Neural cell (in vitro differentiated cells): ENCODE data around the gene STPG4. TPM values are rescaled to one million over a fixed set of nuclear protein-coding genes. Genes with fewer than 3 reads are reported as not detected.

ENCODE experiments used
- H2AFZ ChIP-seq: fragments of 200-600, 300-800 bp; sonication (generic), shearing (Covaris generic); 2 replicates; pipeline ENCODE4 v1.6.0; 2014; ENCODE audit warnings: low read depth, mild to moderate bottlenecking, antibody characterized with exemption, low read length, moderate library complexity
- H3F3A ChIP-seq: fragments of 200-600 bp; shearing (Covaris generic); 2 replicates; pipeline ENCODE4 v1.6.1; 2016; ENCODE audit warnings: mild to moderate bottlenecking, moderate library complexity, mixed read lengths, antibody characterized with exemption, low read length; ENCODE audit not compliant: insufficient read depth, poor library complexity, severe bottlenecking
- H3K27ac ChIP-seq: fragments of 200-600, 300-800 bp; sonication (generic), shearing (Covaris generic); 2 replicates; pipeline ENCODE4 v1.5.1; 2014; ENCODE audit warnings: mild to moderate bottlenecking, low read length, moderate library complexity
- H3K27me3 ChIP-seq: fragments of 300-800, 200-600 bp; sonication (generic), shearing (Covaris generic); 2 replicates; pipeline ENCODE4 v1.6.0; 2014; ENCODE audit warnings: mild to moderate bottlenecking, low read depth, low read length, moderate library complexity; ENCODE audit not compliant: insufficient read depth
- H3K36me3 ChIP-seq: fragments of 300-800, 200-600 bp; sonication (generic), shearing (Covaris generic); 2 replicates; pipeline ENCODE4 v1.5.1; 2014; ENCODE audit warnings: mild to moderate bottlenecking, antibody characterized with exemption, low read length, moderate library complexity; ENCODE audit not compliant: insufficient read depth
- H3K4me2 ChIP-seq: fragments of 300-800, 200-600 bp; sonication (generic), shearing (Covaris generic); 2 replicates; pipeline ENCODE4 v1.6.0; 2014; ENCODE audit warnings: mild to moderate bottlenecking, low read length
- H3K4me3 ChIP-seq: fragments of 300-800, 200-600 bp; sonication (generic), shearing (Covaris generic); 2 replicates; pipeline ENCODE4 v1.5.1; 2014; ENCODE audit warnings: mild to moderate bottlenecking, low read length, moderate library complexity
- H3K79me2 ChIP-seq: fragments of 200-600 bp; shearing (Covaris generic); replicated peaks from 2 replicates; pipeline ENCODE4 v1.6.0; 2014; ENCODE audit warnings: mild to moderate bottlenecking, low read length, moderate library complexity; ENCODE audit not compliant: insufficient read depth
- H3K9ac ChIP-seq: fragments of 300-800, 200-600 bp; sonication (generic), shearing (Covaris generic); 2 replicates; pipeline ENCODE4 v1.6.1; 2016; ENCODE audit warnings: mild to moderate bottlenecking, low read length, mixed read lengths
- H3K9me2 ChIP-seq: fragments of 200-600 bp; shearing (Covaris generic); 2 replicates; pipeline ENCODE4 v1.6.1; 2016; ENCODE audit warnings: mild to moderate bottlenecking, low read length, mixed read lengths; ENCODE audit not compliant: insufficient read depth
- H3K9me3 ChIP-seq: fragments of 200-600, 300-800 bp; sonication (generic), shearing (Covaris generic); 2 replicates; pipeline ENCODE4 v1.6.1; 2016; ENCODE audit warnings: mild to moderate bottlenecking, mixed run types, low read length, moderate library complexity, mixed read lengths
- H4K20me1 ChIP-seq: fragments of 200-600 bp; shearing (Covaris generic); 2 replicates; pipeline ENCODE4 v1.6.1; 2016; ENCODE audit warnings: mild to moderate bottlenecking, mixed run types; ENCODE audit not compliant: insufficient read depth
- CTCF ChIP-seq: fragments of 450-650 bp; IDR thresholded peaks from 2 replicates; pipeline ENCODE4 v1.5.1; 2014; ENCODE audit warnings: antibody characterized with exemption, mild to moderate bottlenecking, moderate library complexity; ENCODE audit not compliant: poor library complexity, severe bottlenecking
- EP300 ChIP-seq: fragments of 450-650 bp; conservative IDR thresholded peaks from 2 replicates; pipeline ENCODE4 v1.6.1; 2014; ENCODE audit warnings: antibody characterized with exemption, mild to moderate bottlenecking, moderate library complexity; ENCODE audit not compliant: poor library complexity, severe bottlenecking
- EZH2 ChIP-seq: fragments of 200-600, 300-800 bp; shearing (Covaris generic), sonication (generic); IDR thresholded peaks from 2 replicates; pipeline ENCODE4 v1.6.1; 2014; ENCODE audit warnings: antibody characterized with exemption, low read length, borderline replicate concordance, mild to moderate bottlenecking; ENCODE audit not compliant: insufficient read depth, poor library complexity, severe bottlenecking
- MXI1 ChIP-seq: fragments of 450-650 bp; conservative IDR thresholded peaks from 2 replicates; pipeline ENCODE4 v1.6.1; 2014; ENCODE audit warnings: antibody characterized with exemption, mild to moderate bottlenecking; ENCODE audit not compliant: poor library complexity, severe bottlenecking
- POLR2AphosphoS5 ChIP-seq: IDR thresholded peaks from 2 replicates; pipeline ENCODE4 v1.6.1; 2012
- RAD21 ChIP-seq: fragments of 450-650 bp; conservative IDR thresholded peaks from 2 replicates; pipeline ENCODE4 v1.6.1; 2014; ENCODE audit warnings: antibody characterized with exemption, mild to moderate bottlenecking, moderate library complexity
- REST ChIP-seq: IDR thresholded peaks from 2 replicates; pipeline ENCODE4 v1.6.1; 2012; ENCODE audit warnings: borderline replicate concordance
- SMC3 ChIP-seq: fragments of 450-650 bp; conservative IDR thresholded peaks from 2 replicates; pipeline ENCODE4 v1.6.1; 2014; ENCODE audit warnings: antibody characterized with exemption, mild to moderate bottlenecking, moderate library complexity; ENCODE audit not compliant: poor library complexity
- TAF1 ChIP-seq: IDR thresholded peaks from 2 replicates; pipeline ENCODE4 v1.6.1; 2012; ENCODE audit warnings: low read depth
- polyA plus RNA-seq: library from polyadenylated mRNA; depleted of rRNA; stranded (reverse); fragments of >200 nt; gene quantifications from 2 replicates; pipeline ENCODE4 v1.2.3, GENCODE V29; 2014

The STPG4 gene
- polyA plus RNA-seq, 1 donor from 2014 or later, result not detected

GRCh38 chr2:47177043-47177565 lies 22.0 kb upstream of the STPG4 start:
- Histone ChIP-seq H4K20me1 (peaks cover 31% of the 10 kb centered on the region), H3K4me3 (peak overlapping the region; percentile 76), H3K9me2 (no peaks in the 10 kb centered on the region), H3K36me3 (no peaks in the 10 kb centered on the region), H3K9me3 (no peaks in the 10 kb centered on the region), H3K9ac (peak overlapping the region; percentile 99), H3K27ac (peak overlapping the region; percentile 99), H3K79me2 (peaks cover 33% of the 10 kb centered on the region), H3K27me3 (no peaks in the 10 kb centered on the region), H2AFZ (peak overlapping the region; percentile 87), H3F3A (peaks cover 7% of the 10 kb centered on the region), H3K4me2 (peak overlapping the region; percentile 93)
- TF ChIP-seq MXI1 (peak; percentile 3), SMC3 (no peak)

- peak overlapping the region; percentile 91 for H3K4me2 ChIP-seq
- H4K20me1 ChIP-seq, result peaks cover 52% of the 10 kb centered on the region
- no peaks in the 10 kb centered on the region for H3K27me3 ChIP-seq
- no peaks in the 10 kb centered on the region for H3K36me3 ChIP-seq
- H3F3A ChIP-seq, result peaks cover 7% of the 10 kb centered on the region
- no peaks in the 10 kb centered on the region for H3K9me2 ChIP-seq
- peak overlapping the region; percentile 99 for H3K27ac ChIP-seq
- peak overlapping the region; percentile 76 for H3K4me3 ChIP-seq
- no peak overlapping the region for H2AFZ ChIP-seq
- H3K9me3 ChIP-seq, result no peaks in the 10 kb centered on the region
- TF ChIP-seq EZH2, result no peak
- TF ChIP-seq POLR2AphosphoS5, result peak; percentile 31
- peak; percentile 9 for TF ChIP-seq MXI1
- TF ChIP-seq RAD21, result no peak
- no peak for TF ChIP-seq REST
- TF ChIP-seq CTCF, result no peak
- no peak for TF ChIP-seq EP300
- no peak for TF ChIP-seq SMC3
- TF ChIP-seq TAF1, result no peak
- peaks cover 55% of the 10 kb centered on the region for H3K79me2 ChIP-seq
- H3K9ac ChIP-seq, result peak overlapping the region; percentile 99
Measured at GRCh38 chr2:47174733-47175361, 19.7 kb upstream of the STPG4 start.
